ENCODE measurements around the gene TEX19. TPM values are rescaled to one million over a fixed set of nuclear protein-coding genes. Genes with fewer than 3 reads are reported as not detected.

TEX19 gene
- total and polyA plus RNA-seq, 4 donors, result 0.03 TPM; not detected in 3

GRCh38 chr17:82329683-82330321 lies 29.2 kb upstream of the TEX19 start:
- H3K27me3 ChIP-seq (ENCODE audit: control insufficient read depth in 3 of 3, insufficient read depth in 3 of 3, low read length in 2 of 3), result peaks cover 0 to 22% (median 4%) of the 10 kb centered on the region in 3 donors
- DNase-seq, result no peak
- H3K36me3 ChIP-seq (ENCODE audit: control insufficient read depth in 4 of 4, insufficient read depth in 4 of 4, low read length in 4 of 4), result peaks cover 0 to 4% (median 0%) of the 10 kb centered on the region in 4 donors
- peaks cover 0 to 33% (median 20%) of the 10 kb centered on the region in 5 donors for H3K4me1 ChIP-seq (ENCODE audit: control insufficient read depth in 5 of 5, insufficient read depth in 5 of 5, low read length in 5 of 5)
- 76 to 81% methylated on average over 18 to 19 of the region's 19 CpGs for WGBS, 2 donors
- no peaks in the 10 kb centered on the region for H3K9me3 ChIP-seq (ENCODE audit: control insufficient read depth in 4 of 4, insufficient read depth in 3 of 4, low read length in 3 of 4)
- H3K4me3 ChIP-seq, result no peak overlapping the region
- H3K27ac ChIP-seq (ENCODE audit: low read depth in 1 of 2, low read length in 1 of 2), result no peak overlapping the region
- no peak for ATAC-seq (ENCODE audit: insufficient read depth, low FRiP score)
- peak overlapping the region in 1 of 2 donors; percentile 11 for H3K9ac ChIP-seq (ENCODE audit: insufficient read depth in 1 of 2, low read length in 2 of 2)
- no peak for TF ChIP-seq CTCF (IDR thresholded peaks at IDR 0.05; ENCODE audit: control extremely low read depth, extremely low read depth)

- Histone ChIP-seq H3K4me1 (ENCODE audit: control insufficient read depth in 5 of 5, insufficient read depth in 5 of 5, low read length in 5 of 5) (peaks cover 0 to 39% (median 20%) of the 10 kb centered on the region in 5 donors), H3K27ac (ENCODE audit: low read depth in 1 of 2, low read length in 1 of 2) (no peak overlapping the region), H3K36me3 (ENCODE audit: control insufficient read depth in 4 of 4, insufficient read depth in 4 of 4, low read length in 4 of 4) (peaks cover 0 to 3% (median 0%) of the 10 kb centered on the region in 4 donors), H3K27me3 (ENCODE audit: control insufficient read depth in 3 of 3, insufficient read depth in 3 of 3, low read length in 2 of 3) (peaks cover 0 to 22% (median 4%) of the 10 kb centered on the region in 3 donors), H3K9ac (ENCODE audit: insufficient read depth in 1 of 2, low read length in 2 of 2) (peak overlapping the region in 1 of 2 donors; percentile 11), H3K4me3 (no peak overlapping the region), H3K9me3 (ENCODE audit: control insufficient read depth in 4 of 4, insufficient read depth in 3 of 4, low read length in 3 of 4) (no peaks in the 10 kb centered on the region)
- DNase-seq (peak; percentile 84 to 89 (median 88)), ATAC-seq (ENCODE audit: insufficient read depth, low FRiP score) (no peak)
- TF ChIP-seq CTCF (IDR thresholded peaks at IDR 0.05; ENCODE audit: control extremely low read depth, extremely low read depth), result no peak
- WGBS, 2 donors, result 47 to 51% methylated on average over 23 to 28 of the region's 28 CpGs
These were observed 28.5 kb upstream of the TEX19 start for GRCh38 chr17:82330322-82331239.

- H3K27me3 ChIP-seq (ENCODE audit: control insufficient read depth in 3 of 3, insufficient read depth in 3 of 3, low read length in 2 of 3), result peaks cover 0 to 22% (median 6%) of the 10 kb centered on the region in 3 donors
- no peaks in the 10 kb centered on the region for H3K36me3 ChIP-seq (ENCODE audit: control insufficient read depth in 4 of 4, insufficient read depth in 4 of 4, low read length in 4 of 4)
- ATAC-seq (ENCODE audit: insufficient read depth, low FRiP score) (no peak), DNase-seq (no peak)
- WGBS, 2 donors, result 91 to 92% methylated on average over 25 of the region's 25 CpGs
- no peak overlapping the region for H3K9ac ChIP-seq (ENCODE audit: insufficient read depth in 1 of 2, low read length in 2 of 2)
- no peaks in the 10 kb centered on the region for H3K9me3 ChIP-seq (ENCODE audit: control insufficient read depth in 4 of 4, insufficient read depth in 3 of 4, low read length in 3 of 4)
- peaks cover 0 to 42% (median 20%) of the 10 kb centered on the region in 5 donors for H3K4me1 ChIP-seq (ENCODE audit: control insufficient read depth in 5 of 5, insufficient read depth in 5 of 5, low read length in 5 of 5)
- no peak overlapping the region for H3K27ac ChIP-seq (ENCODE audit: low read depth in 1 of 2, low read length in 1 of 2)
- H3K4me3 ChIP-seq, result no peak overlapping the region
- TF ChIP-seq CTCF (IDR thresholded peaks at IDR 0.05; ENCODE audit: control extremely low read depth, extremely low read depth), result no peak
These were observed 27.6 kb upstream of the TEX19 start for GRCh38 chr17:82331345-82331939.

Data from lung (tissue), 12 donors.